A549 (cell line): ENCODE results near the gene OR6B3. TPM values are rescaled to one million over a fixed set of nuclear protein-coding genes. Genes with fewer than 3 reads are reported as not detected.

Experiments used
- ATAC-seq, 2 experiments: fragments of 200-7000 bp in 1 of 2; fragments of >200 bp in 1 of 2; cut with Nextera tagmentation in 1 of 2; cut with Tn5 transposase in 1 of 2; 3 replicates each; pipeline versions ENCODE4 v1.8.0 to v1.9.1; 2018 to 2020; ENCODE audit warnings: mild to moderate bottlenecking in 1 of 2, moderate library complexity in 1 of 2
- CTCF ChIA-PET: fragments of 300-600 bp; sonication (Branson Sonifier 250); formaldehyde crosslinking; extraction: SDS; loops from one replicate; lab custom pipeline; 2021; ENCODE audit warnings: antibody characterized with exemption, inconsistent platforms; lab: Yijun Ruan, JAX
- POLR2A ChIA-PET: fragments of 350-600 bp; formaldehyde crosslinking; extraction: SDS; loops from one replicate; lab custom pipeline; 2021; ENCODE audit warnings: antibody characterized with exemption, inconsistent platforms; lab: Yijun Ruan, JAX
- DNase-seq, 2 experiments: peaks; one replicate each; pipeline versions ENCODE4 v3.0.0 to v3.0.0-alpha.2; 2011 to 2016; ENCODE audit warnings: low read depth in 1 of 2, low spot score in 1 of 2
- FAIRE-seq: peaks from 2 replicates; lab custom pipeline; 2011; peaks lifted over from hg19 to GRCh38; lab: Jason Lieb, UNC
- H3K27ac ChIP-seq, 2 experiments: fragments of >200 bp; sonication (Bioruptor Twin); formaldehyde crosslinking; 3 replicates each; pipeline ENCODE4 v1.5.1; 2016 to 2017
- H3K4me1 ChIP-seq: fragments of >200 bp; sonication (Bioruptor Twin); formaldehyde crosslinking; 3 replicates; pipeline ENCODE4 v1.6.1; 2016
- H3K4me2 ChIP-seq: fragments of >200 bp; sonication (Bioruptor Twin); formaldehyde crosslinking; 3 replicates; pipeline ENCODE4 v1.6.1; 2016
- H3K4me3 ChIP-seq: fragments of >200 bp; sonication (Bioruptor Twin); formaldehyde crosslinking; 3 replicates; pipeline ENCODE4 v1.5.1; 2016
- H3K9me3 ChIP-seq: fragments of >200 bp; sonication (Bioruptor Twin); formaldehyde crosslinking; 3 replicates; pipeline ENCODE4 v1.6.1; 2016
- ATOH8 ChIP-seq: fragments of 250-450 bp; sonication (Bioruptor Pico); IDR thresholded peaks from 2 replicates; pipeline ENCODE4 v1.5.0; 2020; ENCODE audit warnings: low read depth, mild to moderate bottlenecking, moderate library complexity
- CBX2 ChIP-seq: fragments of 200-600 bp; sonication (generic); IDR thresholded peaks from 2 replicates; pipeline ENCODE4 v1.6.1; 2016; ENCODE audit warnings: low read depth, mild to moderate bottlenecking, borderline replicate concordance
- CBX8 ChIP-seq: fragments of 200-600 bp; sonication (generic); IDR thresholded peaks from 2 replicates; pipeline ENCODE4 v1.6.1; 2016
- CHD2 ChIP-seq: fragments of 150-350 bp; IDR thresholded peaks from 2 replicates; pipeline ENCODE4 v1.6.1; 2014; ENCODE audit warnings: low read length; ENCODE audit not compliant: partially characterized antibody
- E2F6 ChIP-seq: IDR thresholded peaks from 2 replicates; pipeline ENCODE4 v1.6.1; 2012; ENCODE audit warnings: low read depth, borderline replicate concordance
- EP300 ChIP-seq, 2 experiments: fragments of >200 bp; sonication (Bioruptor Twin); formaldehyde crosslinking; IDR thresholded peaks; 2 replicates in 1 of 2; 3 replicates in 1 of 2; pipeline ENCODE4 v1.6.1; 2016 to 2017
- ESRRA ChIP-seq: fragments of 150-350 bp; IDR thresholded peaks from 2 replicates; pipeline ENCODE4 v1.6.1; 2014; ENCODE audit warnings: mild to moderate bottlenecking, low read length, borderline replicate concordance
- FOXS1 ChIP-seq: fragments of 250-450 bp; sonication (Bioruptor Pico); IDR thresholded peaks from 2 replicates; pipeline ENCODE4 v1.5.0; 2020; ENCODE audit warnings: mild to moderate bottlenecking, moderate library complexity
- HDAC2 ChIP-seq: fragments of 200-600 bp; sonication (generic); IDR thresholded peaks from 2 replicates; pipeline ENCODE4 v1.6.1; 2016
- HMGXB4 ChIP-seq: fragments of 250-450 bp; sonication (Bioruptor Pico); IDR thresholded peaks from 2 replicates; pipeline ENCODE4 v1.5.0; 2021; ENCODE audit warnings: mild to moderate bottlenecking, moderate library complexity, borderline replicate concordance
- HOXA7 ChIP-seq: fragments of 250-450 bp; sonication (Bioruptor Pico); IDR thresholded peaks from 2 replicates; pipeline ENCODE4 v1.5.0; 2020; ENCODE audit warnings: mild to moderate bottlenecking, moderate library complexity
- JUN ChIP-seq, 2 experiments: fragments of >200 bp; sonication (Bioruptor Twin); formaldehyde crosslinking; IDR thresholded peaks; 2 replicates in 1 of 2; 3 replicates in 1 of 2; pipeline ENCODE4 v1.6.1; 2016 to 2017
- MAX ChIP-seq: IDR thresholded peaks from 2 replicates; pipeline ENCODE4 v1.6.1; 2012
- MAZ ChIP-seq: fragments of 150-350 bp; IDR thresholded peaks from 2 replicates; pipeline ENCODE4 v1.6.1; 2014; ENCODE audit warnings: antibody characterized with exemption, low read depth, low read length, borderline replicate concordance
- MYC ChIP-seq: IDR thresholded peaks from 2 replicates; pipeline ENCODE4 v1.6.1; 2012; ENCODE audit warnings: mild to moderate bottlenecking, inconsistent platforms, low read length, improper control_type of control experiment, borderline replicate concordance
- NFE2L2 ChIP-seq: fragments of 150-350 bp; conservative IDR thresholded peaks from 2 replicates; pipeline ENCODE4 v1.6.1; 2014; ENCODE audit warnings: low read length
- NR3C1 ChIP-seq: fragments of >200 bp; sonication (Bioruptor Twin); formaldehyde crosslinking; IDR thresholded peaks from 3 replicates; pipeline ENCODE4 v1.6.1; 2017
- POLR2AphosphoS2 ChIP-seq: conservative IDR thresholded peaks from 2 replicates; pipeline ENCODE4 v1.6.1; 2012; ENCODE audit warnings: low read length, improper control_type of control experiment, inconsistent platforms
- RARB ChIP-seq: fragments of 250-450 bp; sonication (Bioruptor Pico); IDR thresholded peaks from 2 replicates; pipeline ENCODE4 v1.8.0; 2021; ENCODE audit warnings: mild to moderate bottlenecking, moderate library complexity
- RCOR1 ChIP-seq: fragments of 150-350 bp; IDR thresholded peaks from 2 replicates; pipeline ENCODE4 v1.6.1; 2014; ENCODE audit warnings: antibody characterized with exemption, low read length, low read depth
- SMC3 ChIP-seq: fragments of >200 bp; sonication (Bioruptor Twin); formaldehyde crosslinking; IDR thresholded peaks from 3 replicates; pipeline ENCODE4 v1.6.1; 2018; ENCODE audit warnings: inconsistent platforms
- TFCP2L1 ChIP-seq: fragments of 250-450 bp; sonication (Bioruptor Pico); IDR thresholded peaks from 2 replicates; pipeline ENCODE4 v1.5.0; 2021; ENCODE audit warnings: mild to moderate bottlenecking
- USF2 ChIP-seq: fragments of 450-650 bp; IDR thresholded peaks from 2 replicates; pipeline ENCODE4 v1.6.1; 2014; ENCODE audit warnings: antibody characterized with exemption
- ZC3H11A ChIP-seq: fragments of 450-650 bp; IDR thresholded peaks from 2 replicates; pipeline ENCODE4 v1.6.1; 2014; ENCODE audit warnings: antibody characterized with exemption, mild to moderate bottlenecking
- ZNF302 ChIP-seq: fragments of 250-450 bp; sonication (Bioruptor Pico); IDR thresholded peaks from 2 replicates; pipeline ENCODE4 v1.9.0; 2021; ENCODE audit warnings: inconsistent platforms, mild to moderate bottlenecking, moderate library complexity
- WGBS: methylation state at CpG from one replicate; pipeline ENCODE4 v1.1.6; 2017; ENCODE audit errors: missing lambda C conversion rate; 5-methylcytosine and 5-hydroxymethylcytosine counted together
- polyA plus RNA-seq, 4 experiments: library from polyadenylated mRNA; depleted of rRNA in 3 of 4; stranded (reverse); fragments of >200 nt; fragmentation: RNase III in 1 of 4; extraction: RNeasy Plus Mini Kit Qiagen cat#74134 plus additional on column Dnase treatment in 1 of 4; gene quantifications; 2 replicates in 3 of 4; 3 replicates in 1 of 4; pipeline ENCODE4 v1.2.3, GENCODE V29; 2011 to 2017

The OR6B3 gene
- polyA plus RNA-seq, 2 of the 4 experiments (the other 2 are of a cell fraction), result not detected

GRCh38 chr2:240095556-240096523 lies 42.5 kb upstream of the OR6B3 start:
- H3K4me1 ChIP-seq, result no peaks in the 10 kb centered on the region
- H3K4me2 ChIP-seq, result no peak overlapping the region
- no peak overlapping the region for H3K27ac ChIP-seq
- ChIA-PET POLR2A (no interaction called here), CTCF (no interaction called here)
- DNase-seq (no peak), FAIRE-seq (no peak), ATAC-seq (no peak)
- TF ChIP-seq ZC3H11A, result no peak
- no peak for TF ChIP-seq CBX2
- no peak for TF ChIP-seq EP300 (IDR thresholded peaks at IDR 0.05)
- TF ChIP-seq HMGXB4 (CRISPR knock-in tag), result no peak
- TF ChIP-seq CHD2, result no peak
- no peak for TF ChIP-seq MAZ
- no peak for TF ChIP-seq ZNF302
- no peak for TF ChIP-seq HDAC2
- no peak for TF ChIP-seq SMC3
- no peak for TF ChIP-seq ESRRA
- TF ChIP-seq POLR2AphosphoS2, result no peak
- TF ChIP-seq RCOR1, result no peak
- TF ChIP-seq NFE2L2, result no peak
- no peak for TF ChIP-seq E2F6
- TF ChIP-seq USF2, result no peak
- TF ChIP-seq HOXA7 (CRISPR knock-in tag), result no peak
- TF ChIP-seq JUN (IDR thresholded peaks at IDR 0.05), result no peak
- no peak for TF ChIP-seq NR3C1
- TF ChIP-seq MYC, result no peak
- 21% methylated on average over 19 of the region's 43 CpGs for WGBS
- no peak overlapping the region for H3K4me3 ChIP-seq
- peaks cover 35% of the 10 kb centered on the region for H3K9me3 ChIP-seq

- H3K4me2 ChIP-seq, result no peak overlapping the region
- DNase-seq (no peak), FAIRE-seq (no peak), ATAC-seq (no peak)
- no peaks in the 10 kb centered on the region for H3K4me1 ChIP-seq
- 10% methylated on average over 5 of the region's 5 CpGs for WGBS
- no peak overlapping the region for H3K27ac ChIP-seq
- H3K9me3 ChIP-seq, result peaks cover 41% of the 10 kb centered on the region
- no peak overlapping the region for H3K4me3 ChIP-seq
- ChIA-PET POLR2A (no interaction called here), CTCF (interaction anchor here (1.2 kb wide), 1 partner anchor 55 kb away, joined by 5 read pairs; no protein-coding TSS in a partner anchor)
- no peak for TF ChIP-seq MAX
- TF ChIP-seq CBX8, result no peak
- no peak for TF ChIP-seq ATOH8 (CRISPR knock-in tag)
- TF ChIP-seq TFCP2L1 (CRISPR knock-in tag), result no peak
- no peak for TF ChIP-seq FOXS1
- TF ChIP-seq RARB (CRISPR knock-in tag), result no peak
Measured at GRCh38 chr2:240089306-240089705, 36.0 kb upstream of the OR6B3 start.
